ENCODE results near the gene HES5.
"Not testable (repeated sequence)": the region's sequence is repeated elsewhere in the genome, so short reads cannot be mapped to it uniquely, and the experiment has no call there.

The HES5 gene, protein sequence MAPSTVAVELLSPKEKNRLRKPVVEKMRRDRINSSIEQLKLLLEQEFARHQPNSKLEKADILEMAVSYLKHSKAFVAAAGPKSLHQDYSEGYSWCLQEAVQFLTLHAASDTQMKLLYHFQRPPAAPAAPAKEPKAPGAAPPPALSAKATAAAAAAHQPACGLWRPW

DNA sequence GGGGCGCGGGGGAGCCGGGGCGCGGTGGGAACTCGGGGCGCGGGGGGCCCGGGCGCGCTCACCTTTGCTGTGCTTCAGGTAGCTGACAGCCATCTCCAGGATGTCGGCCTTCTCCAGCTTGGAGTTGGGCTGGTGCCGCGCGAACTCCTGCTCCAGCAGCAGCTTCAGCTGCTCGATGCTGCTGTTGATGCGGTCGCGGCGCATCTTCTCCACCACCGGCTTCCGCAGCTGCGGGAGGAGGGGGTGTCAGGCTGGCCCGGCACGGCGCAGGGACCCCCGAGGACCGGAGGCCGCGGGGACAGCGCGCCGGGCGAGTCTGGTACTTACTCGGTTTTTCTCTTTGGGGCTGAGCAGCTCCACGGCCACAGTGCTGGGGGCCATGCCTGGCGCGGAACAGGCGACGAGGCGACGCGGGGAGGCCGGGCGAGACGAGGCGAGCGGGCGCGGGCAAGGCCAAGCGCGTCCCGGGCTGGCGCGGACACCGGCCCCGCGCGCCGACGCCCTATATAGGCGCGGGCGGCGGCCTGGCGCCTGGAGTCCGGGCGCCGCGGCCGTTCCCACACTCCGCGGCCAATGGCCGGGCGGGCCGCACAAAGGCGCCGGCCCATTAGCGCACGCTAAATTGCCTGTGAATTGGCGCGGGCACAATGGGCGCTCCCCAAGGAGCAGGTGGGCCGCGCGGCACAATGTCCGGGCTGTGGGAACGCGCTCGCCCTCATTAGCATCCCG, at the start of gene HES5:
Gene HES5 (minus strand): TSS at position 480 of the 729 bp plus-strand sequence. CDS start 99 bp downstream, at position 381.
- DNase-seq (ENCODE audit: low read depth): no peak

DNA sequence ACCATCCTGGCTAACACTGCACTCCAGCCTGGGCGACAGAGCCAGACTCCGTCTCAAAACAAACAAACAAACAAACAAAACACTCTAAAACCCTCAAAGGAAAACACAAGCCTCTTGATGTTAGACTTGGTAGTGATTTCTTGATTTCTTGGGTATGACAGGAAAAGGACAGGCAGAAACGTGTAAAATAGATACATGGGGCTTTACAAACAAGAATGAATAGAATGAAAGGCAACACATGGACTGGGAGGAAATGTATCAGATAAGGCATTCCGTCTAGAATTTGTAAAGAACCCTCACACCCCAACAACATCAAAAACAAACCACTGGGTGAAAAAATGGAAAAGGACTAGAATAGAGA, 48.7 kb upstream of the HES5 start:
- no peak for DNase-seq (ENCODE audit: low read depth)

DNA sequence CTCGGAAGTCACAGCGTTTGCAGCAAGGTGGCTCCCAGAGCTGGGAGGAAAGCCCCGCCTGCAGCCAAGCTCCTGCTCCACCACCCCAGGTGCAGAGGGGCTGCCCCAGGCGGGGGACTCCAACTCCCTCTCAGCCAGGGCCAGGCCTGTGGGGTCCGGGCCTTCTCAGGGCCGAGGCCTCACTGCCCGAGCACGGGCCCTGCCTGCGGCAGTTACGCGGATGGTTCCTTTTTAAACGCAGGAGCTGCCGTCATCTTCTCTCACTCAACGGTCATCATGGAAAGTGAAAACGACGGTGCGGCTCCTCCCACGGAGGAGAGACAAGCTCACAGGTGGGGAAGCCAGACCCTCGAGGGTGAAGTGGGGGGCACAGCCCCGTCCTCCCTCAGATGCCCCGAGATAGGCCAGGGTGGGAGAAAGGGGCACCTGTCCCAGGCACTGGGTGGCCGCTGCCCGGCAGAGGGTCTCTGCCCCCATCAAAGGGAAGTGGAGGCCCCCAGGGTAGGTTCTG, 47.6 kb upstream of the HES5 start:
- not testable (repeated sequence) for DNase-seq (ENCODE audit: low read depth)

DNA sequence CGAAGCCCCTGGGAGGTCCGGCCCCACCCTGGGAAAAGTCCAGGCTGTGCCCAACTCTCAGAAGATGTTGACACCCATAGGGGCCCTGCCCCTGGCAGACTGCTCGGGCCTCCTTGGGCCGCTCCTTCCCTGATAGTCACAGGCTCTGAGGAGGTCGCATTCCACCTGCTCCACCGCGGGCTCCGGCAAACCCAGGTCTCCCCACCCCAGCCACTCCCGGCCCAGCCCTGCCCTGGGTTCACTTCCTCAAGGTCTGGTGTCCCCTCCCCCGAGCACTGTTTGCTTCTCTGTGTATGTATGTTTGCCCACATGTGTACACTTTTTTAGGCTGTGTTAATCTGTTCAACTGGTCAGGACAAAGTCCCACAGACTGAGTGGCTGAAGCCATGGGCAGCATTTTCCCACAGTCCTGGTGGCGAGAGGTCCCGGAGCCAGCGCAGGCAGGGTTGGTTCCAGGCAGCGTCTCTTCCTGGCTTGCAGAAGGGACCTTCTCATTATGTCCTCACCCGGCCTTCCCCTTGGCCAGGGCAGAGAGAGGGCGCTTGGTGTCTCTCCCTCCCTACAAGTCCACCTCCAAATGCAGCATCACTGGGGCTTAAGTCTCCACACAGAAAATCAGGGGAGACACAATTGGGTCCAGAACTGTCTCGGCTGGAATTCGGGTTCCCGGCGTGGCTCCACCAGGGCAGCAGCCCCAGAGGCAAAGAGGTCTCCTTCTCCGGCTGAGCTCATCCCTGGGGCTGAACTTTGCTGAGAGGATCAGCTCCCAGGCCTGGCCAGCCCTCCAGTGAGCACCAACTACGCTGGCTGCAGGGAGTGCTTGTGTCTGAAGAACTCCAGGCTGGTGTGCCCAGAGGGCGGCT, 46.0 kb upstream of the HES5 start:
- no peak for DNase-seq (ENCODE audit: low read depth)

DNA sequence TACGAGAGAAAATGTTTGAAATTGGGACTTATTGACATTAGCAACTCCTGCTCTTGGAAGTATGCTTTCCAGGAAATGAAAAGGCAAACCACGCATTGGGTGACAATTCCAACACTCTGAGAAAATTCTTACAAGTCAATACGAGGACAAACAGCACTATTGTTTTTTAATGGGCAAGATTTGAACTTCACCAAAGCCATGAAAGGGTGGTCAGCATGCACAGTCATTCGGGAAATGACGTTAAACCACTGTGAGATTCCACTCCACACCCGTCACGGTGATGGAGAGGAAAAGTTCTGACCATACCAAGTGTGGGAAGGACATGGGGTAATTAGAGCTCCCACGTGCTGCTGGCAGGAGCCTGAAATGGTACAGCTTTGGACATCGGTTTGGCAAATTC, 44.3 kb upstream of the HES5 start:
- no peak for DNase-seq (ENCODE audit: low read depth)

DNA sequence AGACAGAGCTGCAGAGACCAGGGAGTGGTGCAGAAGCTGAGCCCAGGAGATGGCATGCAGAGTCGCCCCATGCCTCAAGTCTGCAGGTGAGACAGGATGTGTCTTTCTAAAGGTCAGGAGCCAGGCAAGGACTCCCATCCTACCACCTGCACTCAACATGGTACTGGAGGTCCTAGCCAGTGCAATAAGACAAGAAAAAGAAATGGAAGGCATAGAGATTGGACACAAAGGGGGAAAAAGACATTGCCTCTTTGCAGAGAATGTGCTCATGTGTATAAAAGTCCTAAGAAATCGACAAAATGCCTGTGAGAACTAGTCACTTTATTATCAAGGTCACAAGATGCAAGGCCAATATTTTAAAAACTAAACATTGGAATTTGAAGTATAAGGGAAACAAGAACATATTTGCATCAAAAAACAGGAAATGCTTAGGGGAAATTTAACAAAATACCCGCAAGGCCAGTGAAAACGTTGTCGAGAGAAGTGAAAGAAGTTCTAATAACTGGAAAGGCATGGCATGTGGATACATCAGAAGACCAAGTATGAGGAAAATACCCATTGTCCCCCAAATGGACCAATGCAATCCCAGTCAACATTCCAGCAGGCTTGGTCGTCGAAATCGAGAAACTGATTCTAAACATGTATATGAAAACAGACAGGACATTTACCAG, 43.3 kb upstream of the HES5 start:
- no peak for DNase-seq (ENCODE audit: low read depth)

DNA sequence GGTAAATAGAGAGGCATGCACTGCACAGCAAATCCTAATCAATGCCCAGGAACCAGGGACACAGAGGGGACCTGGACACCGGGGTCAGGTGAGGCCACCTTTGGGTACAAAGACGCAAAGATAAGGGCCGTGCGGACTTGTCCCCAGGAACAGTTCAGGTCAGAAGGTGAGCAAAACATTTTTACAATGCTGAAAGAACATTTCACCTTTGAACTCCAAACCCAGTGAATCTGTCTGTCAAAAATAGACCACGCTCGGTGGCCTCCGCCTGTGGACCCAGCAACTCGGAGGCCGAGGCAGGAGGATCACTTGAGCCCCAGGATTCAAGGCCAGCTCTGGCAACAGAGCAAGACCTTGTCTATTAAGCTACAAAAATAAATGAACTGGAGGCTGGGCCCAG, 41.3 kb upstream of the HES5 start:
- DNase-seq (ENCODE audit: low read depth): no peak

DNA sequence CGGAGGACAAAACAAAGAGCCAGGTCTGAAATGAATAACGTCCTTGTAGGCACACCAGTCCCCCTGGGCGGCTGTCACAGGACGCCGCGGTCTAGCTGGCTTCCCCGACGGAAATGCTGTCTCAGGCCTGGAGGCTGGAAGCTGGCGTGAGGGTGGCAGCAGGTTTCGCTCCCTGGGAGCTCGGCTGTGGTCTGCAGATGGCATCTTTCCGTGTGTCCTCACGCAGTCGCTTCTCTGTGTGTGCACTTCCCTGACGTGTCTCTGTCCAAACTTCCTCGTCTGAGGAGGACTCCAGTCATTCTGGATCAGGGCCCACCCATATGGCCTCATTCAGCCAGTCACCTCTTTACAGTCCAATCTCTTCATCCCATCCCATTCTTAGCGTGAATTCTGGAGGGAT, 40.3 kb upstream of the HES5 start:
- DNase-seq (ENCODE audit: low read depth): no peak

DNA sequence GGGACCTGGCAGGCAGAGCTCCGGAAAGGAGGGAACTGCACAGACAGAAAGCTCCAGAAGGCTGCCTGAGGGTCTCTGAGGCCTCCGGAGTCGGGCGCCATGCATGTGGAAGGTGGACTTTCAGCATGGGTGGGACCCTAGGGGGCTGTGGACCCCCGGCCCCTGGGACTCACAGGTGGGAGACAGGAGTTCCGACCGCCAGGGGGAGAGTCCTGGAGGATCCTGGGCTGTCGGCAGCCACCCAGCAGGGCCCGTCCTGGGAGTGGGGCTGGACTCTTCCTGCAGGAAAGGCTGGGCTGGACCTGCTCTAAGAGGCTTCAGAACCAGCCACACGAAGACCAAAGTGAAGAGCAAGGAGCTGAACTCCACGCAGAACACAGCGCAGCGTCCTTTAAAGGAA, 39.6 kb upstream of the HES5 start:
- not testable (repeated sequence) for DNase-seq (ENCODE audit: low read depth)

DNA sequence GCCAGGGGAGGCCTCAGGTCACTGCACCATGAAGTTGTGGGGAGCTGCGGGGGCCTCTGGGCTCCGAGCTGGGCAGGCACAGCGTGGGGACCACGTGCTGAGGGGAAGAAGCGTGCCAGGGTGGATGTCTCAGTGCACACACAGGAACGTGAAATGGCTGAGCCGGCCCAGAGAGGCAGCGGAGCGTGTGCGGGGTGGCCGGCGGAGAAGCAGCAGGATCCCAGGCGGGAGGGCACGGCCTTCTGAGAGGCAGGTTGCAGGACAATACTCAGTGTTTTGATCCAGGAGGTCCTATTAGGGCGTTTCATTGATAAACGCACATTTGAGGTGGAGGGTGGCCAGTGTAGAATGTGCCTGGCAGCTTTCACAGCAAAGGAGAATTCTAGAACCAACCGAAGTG, 39.0 kb upstream of the HES5 start:
- no peak for DNase-seq (ENCODE audit: low read depth)

DNA sequence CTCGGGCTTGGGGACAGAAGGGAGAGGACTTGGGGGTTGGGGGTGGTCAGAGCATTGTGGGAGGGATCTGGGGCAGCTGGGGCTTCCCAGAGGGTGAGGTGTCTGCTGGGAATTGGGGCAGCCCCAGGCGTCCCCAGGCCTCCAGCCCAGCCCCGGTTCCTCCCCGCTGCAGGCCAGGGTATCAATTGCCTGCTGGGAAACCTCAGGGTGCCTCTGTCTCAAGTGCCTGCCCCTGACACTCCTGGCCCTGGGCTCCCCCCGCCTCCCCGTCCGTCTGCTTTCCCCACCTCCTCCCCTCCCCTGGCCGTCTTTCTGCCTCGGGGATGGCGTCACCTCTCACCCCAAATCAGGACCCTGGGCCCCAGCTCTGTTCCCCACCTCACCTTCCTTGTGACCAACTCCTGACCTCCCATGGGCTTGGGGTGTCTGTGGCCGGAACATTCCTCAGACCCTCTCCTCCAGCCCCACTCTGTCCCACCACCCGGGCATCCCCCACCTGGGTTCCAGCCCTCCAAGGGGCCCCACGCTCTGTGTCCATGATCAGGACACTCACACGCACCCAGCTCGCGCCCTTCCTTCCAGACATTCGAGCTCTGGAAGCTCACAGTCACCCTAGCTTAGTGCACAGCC, 38.2 kb upstream of the HES5 start:
- DNase-seq (ENCODE audit: low read depth): not testable (repeated sequence)

DNA sequence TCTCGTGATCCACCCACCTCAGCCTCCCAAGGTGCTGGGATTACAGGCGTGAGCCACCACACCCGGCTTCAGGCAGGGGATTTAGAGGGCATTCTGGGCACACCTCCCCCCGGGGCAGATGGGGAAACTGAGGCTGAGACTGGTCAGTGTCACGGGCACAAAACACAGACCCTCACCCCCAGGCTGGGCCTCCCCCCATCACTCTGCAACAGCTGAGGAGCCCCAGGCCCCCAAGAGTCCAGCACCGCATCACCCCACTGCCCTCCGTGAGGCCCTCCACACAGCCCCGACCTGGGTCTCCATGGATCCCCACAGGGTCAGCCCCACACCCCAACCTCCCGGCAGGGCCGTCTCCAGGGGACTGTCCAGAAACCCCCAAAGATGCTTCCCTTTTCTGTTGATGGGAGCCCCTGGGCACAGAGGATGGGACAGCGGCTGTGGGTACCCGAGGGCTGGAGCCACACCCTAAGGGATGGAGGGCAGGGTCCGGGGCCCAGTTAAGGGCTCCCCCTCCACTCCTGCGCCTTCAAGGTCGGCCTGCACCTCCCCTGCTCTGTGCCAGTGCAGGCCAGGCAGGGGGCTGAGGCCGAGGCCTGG, 37.1 kb upstream of the HES5 start:
- DNase-seq (ENCODE audit: low read depth): no peak

DNA sequence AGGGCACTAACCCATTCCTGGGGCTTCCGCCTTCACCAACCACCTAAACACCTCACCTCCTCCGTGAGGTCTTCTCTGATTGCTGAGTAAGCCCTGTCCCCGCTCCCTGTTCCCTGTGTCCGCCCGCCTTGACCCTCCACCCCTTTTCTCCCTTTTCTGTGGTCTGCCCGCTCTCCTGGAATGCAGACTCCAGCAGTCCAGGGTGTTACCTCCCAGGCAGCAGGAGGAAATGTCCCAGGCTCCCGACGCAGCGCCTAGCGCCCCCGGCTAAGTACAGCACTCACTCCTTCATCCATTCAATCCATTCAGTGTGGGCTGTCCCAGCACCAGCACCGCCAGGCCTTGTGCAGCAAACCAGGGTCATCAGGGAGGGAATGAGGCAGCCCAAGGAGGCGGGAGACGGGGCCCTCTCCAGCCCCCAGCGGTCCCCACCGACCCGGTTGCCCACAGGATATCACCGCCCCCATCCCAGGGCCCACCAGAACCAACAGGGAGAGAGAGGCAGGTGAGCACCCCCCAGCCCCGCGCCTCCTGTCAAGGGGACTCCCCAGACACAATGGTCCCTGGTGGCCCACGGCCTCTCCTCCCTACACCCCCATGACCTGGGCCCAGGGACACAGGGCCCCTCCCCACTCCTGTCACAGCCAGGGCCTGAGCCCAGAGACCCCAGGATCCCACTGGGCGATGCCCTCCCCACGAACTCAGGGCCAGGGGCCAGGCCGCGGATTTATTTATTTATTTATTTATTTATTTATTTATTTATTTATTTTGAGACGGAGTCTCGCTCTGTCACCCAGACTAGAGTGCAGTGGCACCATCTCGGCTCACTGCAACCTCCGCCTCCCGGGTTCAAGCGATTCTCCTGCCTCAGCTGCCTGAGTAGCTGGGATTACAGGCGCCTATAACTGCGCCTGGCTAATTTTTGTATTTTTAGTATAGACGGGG, 36.3 kb upstream of the HES5 start:
- no peak for DNase-seq (ENCODE audit: low read depth)

DNA sequence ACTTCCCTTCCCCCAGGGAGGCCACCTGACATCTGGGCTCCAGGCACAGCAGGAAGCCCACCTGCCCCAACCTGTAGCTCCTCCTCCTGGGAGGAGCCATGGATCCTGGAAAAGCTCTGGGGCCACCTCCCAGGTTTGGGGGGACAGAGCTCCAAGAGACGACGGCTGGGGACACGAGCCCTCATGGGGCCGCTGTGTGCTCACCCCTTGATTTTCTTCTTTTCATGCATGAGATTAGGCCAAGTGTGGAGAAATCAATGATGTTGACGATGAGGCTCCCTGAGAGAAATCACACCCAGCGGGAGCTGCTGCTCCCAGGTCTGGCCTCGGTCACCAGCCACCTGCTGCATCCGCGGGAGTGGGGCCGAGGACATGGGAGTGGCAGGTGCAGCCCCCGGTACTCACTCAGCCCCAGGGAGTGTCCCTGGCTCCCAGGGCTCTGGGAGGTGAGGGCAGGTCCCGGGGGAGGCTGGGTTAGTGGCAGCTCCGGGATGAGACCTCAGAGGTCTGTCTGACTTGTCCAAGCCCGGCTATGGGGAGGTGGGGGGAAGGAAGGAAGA, 34.8 kb upstream of the HES5 start:
- DNase-seq (ENCODE audit: low read depth): no peak

DNA sequence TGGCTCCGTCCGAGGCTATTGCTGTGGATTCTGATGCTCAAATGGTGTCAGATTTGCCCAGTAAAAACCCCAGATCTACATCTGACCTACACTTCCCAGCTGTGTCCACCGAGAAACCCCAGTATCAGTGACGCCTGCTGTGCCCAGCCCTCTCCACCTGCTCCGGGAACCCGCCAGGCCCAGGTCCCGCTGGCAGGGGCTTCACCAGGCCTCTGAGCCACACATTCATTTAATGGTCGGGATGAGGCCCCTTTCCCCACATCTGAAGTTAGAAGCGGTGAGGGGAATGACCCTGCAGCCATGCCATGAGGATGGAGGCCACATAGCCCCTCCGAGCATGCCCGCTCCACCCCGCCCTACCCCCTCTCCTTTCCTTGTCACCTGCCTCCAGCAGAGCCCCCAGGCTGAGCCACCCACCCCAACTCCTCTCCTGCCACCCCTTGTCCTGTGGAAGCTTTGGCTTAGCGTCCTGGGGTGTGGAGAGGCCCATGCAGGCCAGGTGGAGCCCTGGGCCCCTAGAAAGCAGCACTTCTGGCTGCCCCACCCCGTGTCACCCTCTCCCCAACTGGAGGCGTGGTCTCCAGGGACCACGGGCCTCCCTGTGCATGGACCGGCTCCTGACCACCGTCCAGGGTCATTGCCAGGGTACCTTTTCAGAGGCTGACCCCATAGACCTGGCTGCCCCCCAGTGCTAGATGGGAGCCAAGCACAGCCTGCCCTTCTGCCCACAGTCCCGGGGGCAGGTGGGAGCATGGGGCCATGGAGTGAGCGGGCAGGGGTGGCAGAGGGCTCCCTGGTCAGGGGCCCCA, 34.1 kb upstream of the HES5 start:
- no peak for DNase-seq (ENCODE audit: low read depth)

DNA sequence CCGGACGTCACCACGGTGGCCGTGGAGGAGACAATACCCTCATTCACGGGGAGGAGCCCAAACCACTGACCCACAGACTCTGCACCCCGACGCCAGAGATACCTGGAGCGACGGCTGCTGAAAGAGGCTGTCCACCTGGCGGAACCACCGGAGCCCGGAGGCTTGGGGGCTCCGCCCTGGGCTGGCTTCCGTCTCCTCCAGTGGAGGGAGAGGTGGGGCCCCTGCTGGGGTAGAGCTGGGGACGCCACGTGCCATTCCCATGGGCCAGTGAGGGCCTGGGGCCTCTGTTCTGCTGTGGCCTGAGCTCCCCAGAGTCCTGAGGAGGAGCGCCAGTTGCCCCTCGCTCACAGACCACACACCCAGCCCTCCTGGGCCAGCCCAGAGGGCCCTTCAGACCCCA, 33.1 kb upstream of the HES5 start:
- DNase-seq (ENCODE audit: low read depth): no peak

DNA sequence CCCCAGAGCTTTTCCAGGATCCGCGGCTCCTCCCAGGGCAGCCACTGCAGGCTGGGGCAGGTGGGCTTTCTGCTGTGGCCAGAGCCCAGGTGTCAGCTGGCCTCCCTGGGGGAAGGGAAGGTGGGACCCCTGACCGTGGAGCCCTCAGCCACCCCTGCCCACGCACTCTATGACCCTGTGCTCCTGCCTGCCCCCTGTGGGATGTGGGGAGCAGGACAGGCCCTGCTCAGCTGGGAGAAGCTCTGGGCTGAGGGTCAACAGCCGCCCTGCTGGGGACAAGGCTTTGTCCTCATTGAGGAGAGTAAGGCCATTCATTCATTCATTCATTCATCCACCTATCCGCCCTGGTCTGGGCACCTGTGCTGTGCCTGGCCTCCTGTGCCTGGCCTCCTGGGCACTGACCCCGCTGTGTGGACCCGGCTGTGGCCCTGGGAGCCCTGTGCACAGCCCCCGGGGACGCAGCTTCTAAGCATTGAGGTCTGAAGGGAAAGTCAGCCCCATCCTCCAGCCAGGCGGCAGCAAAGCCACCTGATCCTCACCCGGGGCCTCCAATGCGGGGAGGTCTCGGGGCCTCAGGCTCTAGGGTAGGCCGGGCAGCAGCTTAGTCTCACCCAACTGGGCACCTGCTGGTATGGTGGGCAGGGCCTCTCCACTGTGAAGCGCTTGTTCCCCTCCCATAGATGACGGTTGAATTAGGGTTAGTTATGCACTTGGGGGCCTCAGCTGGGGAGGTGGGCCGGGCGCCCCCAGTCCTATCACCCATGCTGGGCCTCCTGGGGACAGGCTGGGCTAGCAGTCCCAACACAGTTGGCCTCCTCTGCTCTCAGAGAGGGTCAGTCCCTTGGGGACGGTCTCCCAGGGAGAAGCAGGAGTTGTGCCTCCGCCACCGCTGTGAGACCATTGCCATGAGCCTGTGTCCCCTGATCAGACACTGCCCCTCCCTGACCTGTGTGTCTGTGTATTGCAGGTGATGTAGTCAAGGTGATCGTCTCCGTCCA, 32.1 kb upstream of the HES5 start:
- DNase-seq (ENCODE audit: low read depth): no peak

DNA sequence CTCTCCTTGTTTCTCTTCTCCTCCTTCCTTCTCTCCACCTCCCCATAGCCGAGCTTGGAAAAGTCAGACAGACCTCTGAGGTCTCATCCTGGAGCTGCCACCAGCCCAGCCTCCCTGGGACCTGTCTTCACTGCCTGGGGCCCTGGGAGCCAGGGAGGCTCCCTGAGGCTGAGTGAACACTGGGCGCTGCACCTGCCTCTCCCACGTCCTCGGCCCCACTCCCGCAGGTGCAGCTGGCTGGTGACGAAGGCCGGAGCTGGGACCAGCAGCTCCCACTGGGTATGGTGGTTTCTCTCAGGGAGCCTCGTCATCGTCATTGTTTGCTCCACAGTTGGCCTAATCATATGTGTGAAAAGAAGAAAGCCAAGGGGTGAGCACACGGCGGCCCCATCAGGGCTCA, 31.4 kb upstream of the HES5 start:
- no peak for DNase-seq (ENCODE audit: low read depth)
